Posterior cingulate gyrus (tissue), 11 donors: Measurements from ENCODE around the gene ZNF529.
A peak's percentile ranks its signal among the peaks of the same experiment; 100 is the strongest.
"Not testable (repeated sequence)": the region's sequence is repeated elsewhere in the genome, so short reads cannot be mapped to it uniquely, and the experiment has no call there.

Experiments used
- DNase-seq, 10 donors: peaks; one replicate each; pipeline versions ENCODE4 v3.0.0 to v3.0.0-alpha.2; 2020 to 2021; ENCODE audit warnings: mixed read lengths in 3 of 10
- intact Hi-C: fragments of 100-400 bp; cut with DNase I; formaldehyde crosslinking; loops from one replicate; pipeline ENCODE4 v1.15.1; 2023

ZNF529 gene

GRCh38 chr19:36573020-36573894 lies at the start of gene ZNF529:
TSS of gene ZNF529 (minus strand) at chr19:36573292. CDS start at chr19:36572346, 946 bp downstream.
- peak; percentile 85 to 99 (median 92) for DNase-seq
- intact Hi-C loops: loop anchor here (5.0 kb wide), 1 partner anchor 46 kb away; the partner anchor contains the start of gene ZNF260

- intact Hi-C loops: no loop called here
- DNase-seq: no peak
These were observed 32.9 kb upstream of the ZNF529 start for GRCh38 chr19:36605877-36606478.

GRCh38 chr19:36605101-36605876 lies 32.2 kb upstream of the ZNF529 start, which contains the start of gene ZNF382:
TSS of gene ZNF382 (plus strand) at chr19:36605313. CDS start at chr19:36609915, 4,602 bp downstream.
- peak; percentile 75 to 98 (median 84) for DNase-seq
- intact Hi-C loops: no loop called here

GRCh38 chr19:36604656-36605100 lies 31.6 kb upstream of the ZNF529 start:
- intact Hi-C loops: no loop called here
- DNase-seq: peak; percentile 52 to 96 (median 72)

GRCh38 chr19:36602681-36603080 lies 29.6 kb upstream of the ZNF529 start:
- intact Hi-C loops, DNase-seq: not testable (repeated sequence)

GRCh38 chr19:36579255-36579654 lies 6.2 kb upstream of the ZNF529 start:
- DNase-seq: no peak
- intact Hi-C loops: no loop called here

GRCh38 chr19:36577271-36577996 lies 4.3 kb upstream of the ZNF529 start:
- intact Hi-C loops: no loop called here
- no peak for DNase-seq

- no peak for DNase-seq
- intact Hi-C loops: loop anchor here (5.0 kb wide), 1 partner anchor 47 kb away; the partner anchor contains the start of gene ZNF260
These were observed 1.6 kb upstream of the ZNF529 start for GRCh38 chr19:36574741-36575140.

- intact Hi-C loops: loop anchor here (5.0 kb wide), 1 partner anchor 47 kb away; the partner anchor contains the start of gene ZNF260
- no peak for DNase-seq
These were observed 1.0 kb upstream of the ZNF529 start for GRCh38 chr19:36573895-36574720.

- intact Hi-C loops: loop anchor here (5.0 kb wide), 1 partner anchor 45 kb away; the partner anchor contains the start of gene ZNF260
These were observed 486 bp downstream of the ZNF529 start for GRCh38 chr19:36572593-36573019.

GRCh38 chr19:36564391-36564790 lies 8.7 kb downstream of the ZNF529 start:
- intact Hi-C loops: no loop called here
- no peak for DNase-seq

More at GRCh38 chr19:36572593-36573019, 486 bp downstream of the ZNF529 start:
- no peak for DNase-seq

- no peak for DNase-seq
- intact Hi-C loops: no loop called here
These were observed 25.9 kb downstream of the ZNF529 start for GRCh38 chr19:36547001-36547732.

GRCh38 chr19:36528921-36529518 lies 44.1 kb downstream of the ZNF529 start:
- no peak for DNase-seq
- intact Hi-C loops: loop anchor here (2.0 to 5.0 kb wide), 2 partner anchors 43 to 242 kb away; partner anchors contain the start of gene ZNF529

GRCh38 chr19:36528194-36528920 lies 44.7 kb downstream of the ZNF529 start, which contains the start of gene ZNF260:
TSS of gene ZNF260 (minus strand) at chr19:36528271. CDS start at chr19:36515238, 13,033 bp downstream.
- intact Hi-C loops: loop anchor here (2.0 to 5.0 kb wide), 2 partner anchors 44 to 242 kb away; partner anchors contain the start of gene ZNF529
- peak; percentile 95 to 99 (median 97) for DNase-seq

- DNase-seq: no peak
- intact Hi-C loops: loop anchor here (2.0 to 5.0 kb wide), 2 partner anchors 44 to 243 kb away; partner anchors contain the start of gene ZNF529
These were observed 45.3 kb downstream of the ZNF529 start for GRCh38 chr19:36527873-36528193.

- DNase-seq: no peak
- intact Hi-C loops: loop anchor here (5.0 kb wide), 1 partner anchor 45 kb away; the partner anchor contains the start of gene ZNF529
These were observed 45.8 kb downstream of the ZNF529 start for GRCh38 chr19:36527341-36527740.

GRCh38 chr19:36526581-36526980 lies 46.5 kb downstream of the ZNF529 start:
- DNase-seq: no peak
- intact Hi-C loops: loop anchor here (5.0 kb wide), 1 partner anchor 46 kb away; the partner anchor contains the start of gene ZNF529
